Measurements from ENCODE around the gene TMEM69.
"Not testable (repeated sequence)": the region's sequence is repeated elsewhere in the genome, so short reads cannot be mapped to it uniquely, and the experiment has no call there.

The TMEM69 gene

DNA sequence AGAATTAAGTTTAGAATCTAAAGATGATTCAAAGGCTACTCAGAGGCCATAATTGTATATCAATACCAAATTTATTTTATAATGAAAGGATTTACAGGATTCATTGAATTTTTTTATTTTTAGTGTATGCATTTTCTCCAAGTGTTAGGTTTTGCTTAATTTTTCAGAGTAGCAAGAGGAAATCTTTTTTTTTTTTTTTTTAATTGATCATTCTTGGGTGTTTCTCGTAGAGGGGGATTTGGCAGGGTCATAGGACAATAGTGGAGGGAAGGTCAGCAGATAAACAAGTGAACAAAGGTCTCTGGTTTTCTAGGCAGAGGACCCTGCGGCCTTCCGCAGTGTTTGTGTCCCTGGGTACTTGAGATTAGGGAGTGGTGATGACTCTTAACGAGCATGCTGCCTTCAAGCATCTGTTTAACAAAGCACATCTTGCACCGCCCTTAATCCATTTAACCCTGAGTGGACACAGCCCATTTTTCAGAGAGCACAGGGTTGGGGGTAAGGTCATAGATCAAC lies 51.7 kb downstream of the TMEM69 start:
- DNase-seq, result not testable (repeated sequence)

Measured in femur (tissue), 1 donor.